Stomach (tissue), 9 donors: Measurements from ENCODE around the gene DISP3. TPM values are rescaled to one million over a fixed set of nuclear protein-coding genes. Genes with fewer than 3 reads are reported as not detected.

Experiments
- DNase-seq, 2 donors: peaks; one replicate each; pipeline versions ENCODE4 v3.0.0 to v3.0.0-alpha.2; 2013 to 2019
- H3K27ac ChIP-seq, 5 donors: fragments of 200-600 bp in 4 of 5; sonication (generic) in 4 of 5; one replicate each; pipeline ENCODE4 v1.5.1; 2013 to 2019; ENCODE audit warnings: mild to moderate bottlenecking in 1 of 5, moderate library complexity in 1 of 5
- H3K27me3 ChIP-seq, 3 donors: fragments of 200-600 bp; sonication (generic); one replicate each; pipeline ENCODE4 v1.5.1; 2017 to 2019; ENCODE audit warnings: mixed run types in 1 of 3
- H3K36me3 ChIP-seq, 4 donors: fragments of 200-600 bp; sonication (generic); 1 replicate in 3 of 4; 2 replicates in 1 of 4; pipeline ENCODE4 v1.5.1; 2016 to 2019
- H3K4me1 ChIP-seq, 4 donors: fragments of 200-600 bp; sonication (generic); one replicate each; pipeline ENCODE4 v1.5.1; 2016 to 2019
- H3K4me3 ChIP-seq, 4 donors: fragments of 200-600 bp; sonication (generic) in 3 of 4; one replicate each; pipeline ENCODE4 v1.5.1; 2016 to 2019; ENCODE audit warnings: mild to moderate bottlenecking in 1 of 4
- H3K9me3 ChIP-seq, 4 donors: fragments of 200-600 bp; sonication (generic); one replicate each; pipeline ENCODE4 v1.5.1; 2016 to 2019
- CTCF ChIP-seq, 7 experiments: fragments of 450-650 bp in 4 of 7; fragments of 200-600 bp in 3 of 7; sonication (generic) in 3 of 7; IDR thresholded peaks; one replicate each; pipeline ENCODE4 v1.5.1; 2016 to 2019; ENCODE audit warnings: antibody characterized with exemption in 7 of 7, control low read depth in 2 of 7, mild to moderate bottlenecking in 1 of 7
- EP300 ChIP-seq: sonication (generic); formaldehyde crosslinking; IDR thresholded peaks from one replicate; pipeline ENCODE4 v1.6.1; 2017; ENCODE audit warnings: antibody characterized with exemption
- POLR2A ChIP-seq, 4 donors: fragments of 450-650 bp; IDR thresholded peaks; one replicate each; pipeline ENCODE4 v1.6.1; 2016; ENCODE audit warnings: antibody characterized with exemption in 4 of 4, control low read depth in 2 of 4, mild to moderate bottlenecking in 1 of 4, moderate library complexity in 1 of 4
- POLR2AphosphoS5 ChIP-seq, 3 donors: sonication (generic); formaldehyde crosslinking; IDR thresholded peaks; one replicate each; pipeline ENCODE4 v1.6.1; 2016; ENCODE audit warnings: antibody characterized with exemption in 3 of 3
- WGBS, 5 donors: extraction: QIAGEN DNeasy Blood & Tissue Kit in 3 of 5; methylation state at CpG; one replicate each; pipeline versions ENCODE4 v1.1.5 to v1.1.7; 2013 to 2018; 5-methylcytosine and 5-hydroxymethylcytosine counted together
- intact Hi-C: fragments of 100-400 bp; cut with DNase I; formaldehyde crosslinking; loops from one replicate; pipeline ENCODE4 v1.15.1; 2023; ENCODE audit warnings: low total_unique reads
- polyA plus RNA-seq, 3 donors: library from polyadenylated mRNA; stranded (reverse); fragments of 200-250 nt; gene quantifications; one replicate each; pipeline ENCODE4 v1.2.3, GENCODE V29; 2013
- total RNA-seq, 5 donors: library from RNA; depleted of rRNA; stranded (reverse); fragments of >200 nt; gene quantifications; one replicate each; pipeline versions ENCODE4 v1.1.0 to v1.2.3, GENCODE V29; 2014 to 2016
- donor health status: healthy with polysubstance abuse.
- donor health status: Bipolar disorder and iron deficiency.
- donor health status: healthy.

The DISP3 gene
- total and polyA plus RNA-seq, 8 donors, result 0.08 to 0.45 TPM; not detected in 6

GRCh38 chr1:11472284-11472683, 6.7 kb upstream of the DISP3 start:
- H3K9me3 ChIP-seq, result no peaks in the 10 kb centered on the region
- intact Hi-C loops, result no loop called here
- no peaks in the 10 kb centered on the region for H3K4me1 ChIP-seq
- H3K36me3 ChIP-seq, result no peaks in the 10 kb centered on the region
- TF ChIP-seq CTCF (IDR thresholded peaks at IDR 0.05), result no peak
- no peak for TF ChIP-seq POLR2AphosphoS5 (IDR thresholded peaks at IDR 0.05)
- no peak for TF ChIP-seq EP300
- no peak for TF ChIP-seq POLR2A (IDR thresholded peaks at IDR 0.05)
- H3K27ac ChIP-seq, result no peak overlapping the region
- no peak for DNase-seq
- no peak overlapping the region for H3K4me3 ChIP-seq
- H3K27me3 ChIP-seq, result peaks cover 0 to 54% (median 11%) of the 10 kb centered on the region in 3 donors
- WGBS, 5 donors, result 74 to 82% (median 79%) methylated on average over 2 of the region's 2 CpGs

GRCh38 chr1:11472741-11473140, 6.2 kb upstream of the DISP3 start:
- intact Hi-C loops, result no loop called here
- 60 to 100% (median 75%) methylated on average over 1 to 3 of the region's 3 CpGs for WGBS, 5 donors
- H3K27ac ChIP-seq, result no peak overlapping the region
- DNase-seq, result no peak
- no peaks in the 10 kb centered on the region for H3K4me1 ChIP-seq
- H3K9me3 ChIP-seq, result no peaks in the 10 kb centered on the region
- TF ChIP-seq POLR2A (IDR thresholded peaks at IDR 0.05) (no peak), POLR2AphosphoS5 (IDR thresholded peaks at IDR 0.05) (no peak), EP300 (no peak), CTCF (IDR thresholded peaks at IDR 0.05) (no peak)
- peaks cover 0 to 58% (median 15%) of the 10 kb centered on the region in 3 donors for H3K27me3 ChIP-seq
- H3K4me3 ChIP-seq, result no peak overlapping the region
- no peaks in the 10 kb centered on the region for H3K36me3 ChIP-seq

GRCh38 chr1:11473491-11474034, 5.4 kb upstream of the DISP3 start:
- Histone ChIP-seq H3K27ac (no peak overlapping the region), H3K36me3 (no peaks in the 10 kb centered on the region), H3K9me3 (no peaks in the 10 kb centered on the region), H3K4me3 (no peak overlapping the region), H3K27me3 (peaks cover 0 to 61% (median 23%) of the 10 kb centered on the region in 3 donors), H3K4me1 (peaks cover 3 to 4% (median 4%) of the 10 kb centered on the region in 4 donors)
- WGBS, 5 donors, result 45 to 52% (median 50%) methylated on average over 8 of the region's 8 CpGs
- intact Hi-C loops, result no loop called here
- peak in 1 of 2 donors; percentile 57 for DNase-seq
- TF ChIP-seq CTCF (IDR thresholded peaks at IDR 0.05), result no peak
- TF ChIP-seq POLR2A (IDR thresholded peaks at IDR 0.05), result no peak
- TF ChIP-seq EP300, result no peak
- TF ChIP-seq POLR2AphosphoS5 (IDR thresholded peaks at IDR 0.05), result no peak

DNA sequence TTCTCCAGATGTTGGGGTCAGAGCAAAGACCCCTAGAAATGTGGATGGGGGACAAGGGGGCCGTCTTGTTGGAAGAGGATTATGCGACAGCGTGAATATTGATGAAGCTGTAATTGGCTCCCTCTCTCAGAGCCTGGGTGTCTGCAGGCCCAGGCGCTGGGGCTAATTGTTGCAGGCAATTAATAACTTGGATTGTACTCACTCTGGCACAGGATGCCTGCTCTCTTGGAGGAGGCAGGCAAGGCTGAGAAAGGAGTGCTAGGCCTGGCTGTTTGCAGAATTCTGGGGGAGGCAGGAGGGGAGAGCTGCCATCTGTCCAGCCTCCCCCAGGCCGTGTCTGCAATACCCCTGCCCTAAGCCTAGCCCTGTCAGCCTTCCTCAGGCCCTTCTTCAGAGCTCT, 4.1 kb upstream of the DISP3 start:
- H3K4me1 ChIP-seq, result peaks cover 13 to 17% (median 16%) of the 10 kb centered on the region in 4 donors
- DNase-seq, result no peak
- H3K4me3 ChIP-seq, result no peak overlapping the region
- 58 to 78% (median 74%) methylated on average over 5 of the region's 5 CpGs for WGBS, 5 donors
- no peaks in the 10 kb centered on the region for H3K36me3 ChIP-seq
- intact Hi-C loops, result no loop called here
- TF ChIP-seq POLR2AphosphoS5 (IDR thresholded peaks at IDR 0.05) (no peak), EP300 (no peak), CTCF (IDR thresholded peaks at IDR 0.05) (no peak), POLR2A (IDR thresholded peaks at IDR 0.05) (no peak)
- H3K27me3 ChIP-seq, result peaks cover 6 to 63% (median 32%) of the 10 kb centered on the region in 3 donors
- no peak overlapping the region for H3K27ac ChIP-seq
- H3K9me3 ChIP-seq, result no peaks in the 10 kb centered on the region
